GM21526 (cell line): ENCODE measurements around the gene BTBD8.
"Not testable (repeated sequence)": the region's sequence is repeated elsewhere in the genome, so short reads cannot be mapped to it uniquely, and the experiment has no call there.

ENCODE experiments used
- ATAC-seq: cut with Tn5 transposase; IDR thresholded peaks from one replicate; pipeline ENCODE4 v1.9.1; 2021; ENCODE audit warnings: moderate library complexity; ENCODE audit not compliant: unreplicated experiment, low FRiP score

The BTBD8 gene

GRCh38 chr1:92080128-92080985, at the start of gene BTBD8:
BTBD8 (plus strand) TSS chr1:92080345; CDS start chr1:92080572, 227 bp downstream.
- ATAC-seq = peak; percentile 94

- no peak for ATAC-seq
These were observed 49.5 kb upstream of the BTBD8 start for GRCh38 chr1:92030656-92031107.

GRCh38 chr1:92031281-92032110, 48.6 kb upstream of the BTBD8 start:
- no peak for ATAC-seq

GRCh38 chr1:92037400-92037799, 42.7 kb upstream of the BTBD8 start:
- no peak for ATAC-seq

GRCh38 chr1:92038695-92039346, 41.3 kb upstream of the BTBD8 start:
- ATAC-seq = no peak

GRCh38 chr1:92040971-92041370, 39.2 kb upstream of the BTBD8 start:
- ATAC-seq = no peak

- ATAC-seq = no peak
These were observed 36.5 kb upstream of the BTBD8 start for GRCh38 chr1:92043621-92044020.

- no peak for ATAC-seq
These were observed 34.2 kb upstream of the BTBD8 start for GRCh38 chr1:92045766-92046495.

GRCh38 chr1:92051948-92052347, 28.2 kb upstream of the BTBD8 start:
- ATAC-seq = no peak

GRCh38 chr1:92065042-92065441, 15.1 kb upstream of the BTBD8 start:
- ATAC-seq = no peak

GRCh38 chr1:92066321-92066720, 13.8 kb upstream of the BTBD8 start:
- ATAC-seq = no peak

- ATAC-seq = no peak
These were observed 9.3 kb upstream of the BTBD8 start for GRCh38 chr1:92070892-92071291.

- not testable (repeated sequence) for ATAC-seq
These were observed 5.7 kb upstream of the BTBD8 start for GRCh38 chr1:92074446-92074845.

GRCh38 chr1:92075311-92075710, 4.8 kb upstream of the BTBD8 start, which contains the start of gene SETSIP:
SETSIP (minus strand) TSS chr1:92075411; CDS start chr1:92075411, 0 bp downstream.
- ATAC-seq = no peak

- ATAC-seq = no peak
These were observed 3.8 kb upstream of the BTBD8 start for GRCh38 chr1:92076363-92076762.

- ATAC-seq = not testable (repeated sequence)
These were observed 2.1 kb upstream of the BTBD8 start for GRCh38 chr1:92078077-92078476.

GRCh38 chr1:92079441-92079840, 704 bp upstream of the BTBD8 start:
- no peak for ATAC-seq

GRCh38 chr1:92081031-92081430, 886 bp downstream of the BTBD8 start:
- no peak for ATAC-seq

GRCh38 chr1:92084651-92085050, 4.5 kb downstream of the BTBD8 start:
- no peak for ATAC-seq

GRCh38 chr1:92085727-92086126, 5.6 kb downstream of the BTBD8 start:
- no peak for ATAC-seq
